DMS53 treated with DMSO at 0.1 percent for 48 hours (cell line): Measurements from ENCODE around the gene CDC37L1.

ENCODE experiments used
- DNase-seq: peaks from one replicate; lab custom pipeline; 2025; ENCODE audit not compliant: unreplicated experiment; lab: John Stamatoyannopoulos, UW

The CDC37L1 gene

GRCh38 chr9:4668604-4669003 lies 10.8 kb upstream of the CDC37L1 start:
- DNase-seq: no peak

GRCh38 chr9:4669890-4670289 lies 9.5 kb upstream of the CDC37L1 start:
- DNase-seq: no peak

GRCh38 chr9:4670591-4670990 lies 8.8 kb upstream of the CDC37L1 start:
- no peak for DNase-seq

GRCh38 chr9:4671737-4672136 lies 7.6 kb upstream of the CDC37L1 start:
- no peak for DNase-seq

GRCh38 chr9:4674783-4675182 lies 4.6 kb upstream of the CDC37L1 start:
- DNase-seq: no peak

- DNase-seq: no peak
Measured at GRCh38 chr9:4677392-4677791, 2.0 kb upstream of the CDC37L1 start.

- no peak for DNase-seq
Measured at GRCh38 chr9:4678679-4679267, 596 bp upstream of the CDC37L1 start.

- DNase-seq: no peak
Measured at GRCh38 chr9:4680173-4680525, 780 bp downstream of the CDC37L1 start.

- no peak for DNase-seq
Measured at GRCh38 chr9:4680750-4681149, 1.4 kb downstream of the CDC37L1 start.

GRCh38 chr9:4684820-4685219 lies 5.5 kb downstream of the CDC37L1 start:
- DNase-seq: no peak

- DNase-seq: no peak
Measured at GRCh38 chr9:4686112-4686511, 6.7 kb downstream of the CDC37L1 start.

- no peak for DNase-seq
Measured at GRCh38 chr9:4686584-4686983, 7.2 kb downstream of the CDC37L1 start.

GRCh38 chr9:4689021-4689420 lies 9.7 kb downstream of the CDC37L1 start:
- no peak for DNase-seq

- DNase-seq: no peak
Measured at GRCh38 chr9:4689687-4690104, 10.3 kb downstream of the CDC37L1 start.

- DNase-seq: no peak
Measured at GRCh38 chr9:4690144-4690543, 10.8 kb downstream of the CDC37L1 start.

GRCh38 chr9:4691795-4692194 lies 12.4 kb downstream of the CDC37L1 start:
- DNase-seq: no peak

- no peak for DNase-seq
Measured at GRCh38 chr9:4700091-4700490, 20.7 kb downstream of the CDC37L1 start.

GRCh38 chr9:4700932-4701331 lies 21.6 kb downstream of the CDC37L1 start:
- no peak for DNase-seq

- DNase-seq: no peak
Measured at GRCh38 chr9:4701526-4701925, 22.2 kb downstream of the CDC37L1 start.

GRCh38 chr9:4704129-4704528 lies 24.8 kb downstream of the CDC37L1 start:
- DNase-seq: no peak

- DNase-seq: no peak
Measured at GRCh38 chr9:4706021-4706420, 26.7 kb downstream of the CDC37L1 start.

- no peak for DNase-seq
Measured at GRCh38 chr9:4706971-4707622, 27.7 kb downstream of the CDC37L1 start.

GRCh38 chr9:4709380-4709779 lies 30.0 kb downstream of the CDC37L1 start:
- DNase-seq: no peak
